GM23338 (cell line): ENCODE results near the gene SH3RF2. TPM values are rescaled to one million over a fixed set of nuclear protein-coding genes. Genes with fewer than 3 reads are reported as not detected.

ENCODE experiments used
- ATAC-seq: fragments of 200-7000 bp; cut with Tn5 transposase; 3 replicates; pipeline ENCODE4 v1.9.1; 2020
- DNase-seq: peaks from one replicate; pipeline ENCODE4 v3.0.0-alpha.2; 2015; ENCODE audit warnings: low spot score
- H2AFZ ChIP-seq: fragments of 200-600 bp; sonication (generic); 2 replicates; pipeline ENCODE4 v1.8.0; 2016; ENCODE audit warnings: antibody characterized with exemption, mild to moderate bottlenecking, moderate library complexity
- H3F3A ChIP-seq: fragments of 200-600 bp; sonication (generic); replicated peaks from 2 replicates; pipeline ENCODE4 v1.8.0; 2017; ENCODE audit warnings: antibody characterized with exemption, mixed run types, low read depth
- H3K27ac ChIP-seq: fragments of 200-600 bp; sonication (generic); 2 replicates; pipeline ENCODE4 v1.6.1; 2016; ENCODE audit warnings: low read depth
- H3K27me3 ChIP-seq: fragments of 200-600 bp; sonication (generic); 2 replicates; pipeline ENCODE4 v1.8.0; 2016; ENCODE audit warnings: mild to moderate bottlenecking, mixed run types, moderate library complexity; ENCODE audit not compliant: insufficient read depth
- H3K36me3 ChIP-seq: fragments of 200-600 bp; sonication (generic); 2 replicates; pipeline ENCODE4 v1.8.0; 2016; ENCODE audit warnings: mild to moderate bottlenecking; ENCODE audit not compliant: insufficient read depth
- H3K4me1 ChIP-seq: fragments of 200-600 bp; sonication (generic); 2 replicates; pipeline ENCODE4 v1.8.0; 2016; ENCODE audit warnings: mild to moderate bottlenecking, moderate library complexity; ENCODE audit not compliant: insufficient read depth
- H3K4me2 ChIP-seq: fragments of 200-600 bp; sonication (generic); 2 replicates; pipeline ENCODE4 v1.7.1; 2017; ENCODE audit warnings: mixed run types
- H3K4me3 ChIP-seq: fragments of 200-600 bp; sonication (generic); 2 replicates; pipeline ENCODE4 v1.6.1; 2016; ENCODE audit warnings: mixed run types
- H3K79me2 ChIP-seq: fragments of 200-600 bp; sonication (generic); replicated peaks from 2 replicates; pipeline ENCODE4 v1.8.0; 2017; ENCODE audit warnings: mild to moderate bottlenecking; ENCODE audit not compliant: insufficient read depth
- H3K9me2 ChIP-seq: fragments of 200-600 bp; sonication (generic); 2 replicates; pipeline ENCODE4 v1.8.0; 2017; ENCODE audit not compliant: insufficient read depth
- H4K20me1 ChIP-seq: fragments of 200-600 bp; sonication (generic); replicated peaks from 2 replicates; pipeline ENCODE4 v1.8.0; 2017; ENCODE audit warnings: mild to moderate bottlenecking; ENCODE audit not compliant: insufficient read depth
- H3K27ac Mint-ChIP-seq: 2 replicates; pipeline ENCODE4 v1.8.0; 2020; ENCODE audit warnings: inconsistent platforms, mild to moderate bottlenecking, moderate library complexity, mixed read lengths
- H3K27me3 Mint-ChIP-seq: 3 replicates; pipeline ENCODE4 v1.8.0; 2022; ENCODE audit warnings: low read depth, mild to moderate bottlenecking, moderate library complexity, mixed read lengths, inconsistent platforms; ENCODE audit not compliant: insufficient read depth, poor library complexity
- H3K36me3 Mint-ChIP-seq: 3 replicates; pipeline ENCODE4 v1.8.0; 2021; ENCODE audit warnings: low read depth, mild to moderate bottlenecking, inconsistent platforms, moderate library complexity, mixed read lengths
- H3K4me1 Mint-ChIP-seq: 3 replicates; pipeline ENCODE4 v1.8.0; 2020; ENCODE audit warnings: mild to moderate bottlenecking, inconsistent platforms, mixed read lengths
- H3K4me3 Mint-ChIP-seq: 3 replicates; pipeline ENCODE4 v1.8.0; 2021; ENCODE audit warnings: moderate library complexity, mild to moderate bottlenecking, inconsistent platforms, mixed read lengths
- H3K9me3 Mint-ChIP-seq: 3 replicates; pipeline ENCODE4 v1.8.0; 2020; ENCODE audit warnings: moderate library complexity, mild to moderate bottlenecking, inconsistent platforms, mixed read lengths
- CREB1 ChIP-seq: fragments of 250-450 bp; sonication (Bioruptor Pico); IDR thresholded peaks from 2 replicates; pipeline ENCODE4 v1.5.0; 2020; ENCODE audit warnings: low read depth, mild to moderate bottlenecking, moderate library complexity
- CTCF ChIP-seq, 2 experiments: fragments of 200-600 bp in 1 of 2; sonication (generic) in 1 of 2; conservative IDR thresholded peaks; 2 replicates each; pipeline versions ENCODE4 v1.5.1 to v1.6.1; 2016 to 2017; ENCODE audit warnings: antibody characterized with exemption in 2 of 2, low read depth in 2 of 2, mild to moderate bottlenecking in 2 of 2, moderate library complexity in 1 of 2
- POLR2AphosphoS5 ChIP-seq: IDR thresholded peaks from 2 replicates; pipeline ENCODE4 v1.6.1; 2016; ENCODE audit warnings: antibody characterized with exemption, low read depth
- ZNF114 ChIP-seq: fragments of 250-450 bp; sonication (Bioruptor Pico); IDR thresholded peaks from 2 replicates; pipeline ENCODE4 v1.5.0; 2020; ENCODE audit warnings: mild to moderate bottlenecking, moderate library complexity
- polyA plus RNA-seq: library from polyadenylated mRNA; unstranded; fragments of >200 nt; fragmentation: Nextera tagmentation; extraction: Ambion mirVana; gene quantifications from 2 replicates; pipeline ENCODE4 v1.2.1, GENCODE V29; 2016
- total RNA-seq: library from RNA; depleted of rRNA; stranded (reverse); fragments of >200 nt; shearing (Covaris generic); gene quantifications from 2 replicates; pipeline ENCODE4 v1.2.3, GENCODE V29; 2014
- TF ChIP-seq, protein P1 (sequence below): fragments of 250-450 bp; sonication (Bioruptor Pico); IDR thresholded peaks from 2 replicates; pipeline ENCODE4 v1.5.0; 2020; ENCODE audit warnings: mild to moderate bottlenecking, moderate library complexity

The SH3RF2 gene
- total and polyA plus RNA-seq, 2 experiments from 2014 or later, result 1.7 to 2.4 TPM

DNA sequence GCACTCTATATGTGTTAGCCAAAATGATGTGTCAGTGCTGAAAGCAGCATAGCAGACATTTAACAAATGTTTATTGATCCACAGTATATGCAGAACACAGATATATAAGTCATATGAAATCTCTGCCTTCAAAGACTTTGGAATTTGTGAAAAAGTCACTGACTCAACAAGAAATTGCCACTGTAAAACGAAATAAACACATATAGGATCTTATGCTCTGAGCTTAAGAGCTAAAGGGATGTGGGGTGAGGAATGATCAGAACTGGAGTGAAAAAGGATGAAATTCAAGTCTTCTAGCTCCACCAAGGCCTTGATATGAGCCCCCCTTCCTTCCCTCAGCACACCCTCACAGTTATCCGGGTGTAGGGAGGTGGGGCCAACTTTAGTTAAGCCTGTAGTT is 119.1 kb downstream of the SH3RF2 start (continued):
- TF ChIP-seq CTCF (conservative IDR thresholded peaks at IDR 0.05; ENCODE audit: low read depth in 2 of 2) (no peak), CREB1 (CRISPR knock-in tag) (no peak)
- TF ChIP-seq, protein P1, sequence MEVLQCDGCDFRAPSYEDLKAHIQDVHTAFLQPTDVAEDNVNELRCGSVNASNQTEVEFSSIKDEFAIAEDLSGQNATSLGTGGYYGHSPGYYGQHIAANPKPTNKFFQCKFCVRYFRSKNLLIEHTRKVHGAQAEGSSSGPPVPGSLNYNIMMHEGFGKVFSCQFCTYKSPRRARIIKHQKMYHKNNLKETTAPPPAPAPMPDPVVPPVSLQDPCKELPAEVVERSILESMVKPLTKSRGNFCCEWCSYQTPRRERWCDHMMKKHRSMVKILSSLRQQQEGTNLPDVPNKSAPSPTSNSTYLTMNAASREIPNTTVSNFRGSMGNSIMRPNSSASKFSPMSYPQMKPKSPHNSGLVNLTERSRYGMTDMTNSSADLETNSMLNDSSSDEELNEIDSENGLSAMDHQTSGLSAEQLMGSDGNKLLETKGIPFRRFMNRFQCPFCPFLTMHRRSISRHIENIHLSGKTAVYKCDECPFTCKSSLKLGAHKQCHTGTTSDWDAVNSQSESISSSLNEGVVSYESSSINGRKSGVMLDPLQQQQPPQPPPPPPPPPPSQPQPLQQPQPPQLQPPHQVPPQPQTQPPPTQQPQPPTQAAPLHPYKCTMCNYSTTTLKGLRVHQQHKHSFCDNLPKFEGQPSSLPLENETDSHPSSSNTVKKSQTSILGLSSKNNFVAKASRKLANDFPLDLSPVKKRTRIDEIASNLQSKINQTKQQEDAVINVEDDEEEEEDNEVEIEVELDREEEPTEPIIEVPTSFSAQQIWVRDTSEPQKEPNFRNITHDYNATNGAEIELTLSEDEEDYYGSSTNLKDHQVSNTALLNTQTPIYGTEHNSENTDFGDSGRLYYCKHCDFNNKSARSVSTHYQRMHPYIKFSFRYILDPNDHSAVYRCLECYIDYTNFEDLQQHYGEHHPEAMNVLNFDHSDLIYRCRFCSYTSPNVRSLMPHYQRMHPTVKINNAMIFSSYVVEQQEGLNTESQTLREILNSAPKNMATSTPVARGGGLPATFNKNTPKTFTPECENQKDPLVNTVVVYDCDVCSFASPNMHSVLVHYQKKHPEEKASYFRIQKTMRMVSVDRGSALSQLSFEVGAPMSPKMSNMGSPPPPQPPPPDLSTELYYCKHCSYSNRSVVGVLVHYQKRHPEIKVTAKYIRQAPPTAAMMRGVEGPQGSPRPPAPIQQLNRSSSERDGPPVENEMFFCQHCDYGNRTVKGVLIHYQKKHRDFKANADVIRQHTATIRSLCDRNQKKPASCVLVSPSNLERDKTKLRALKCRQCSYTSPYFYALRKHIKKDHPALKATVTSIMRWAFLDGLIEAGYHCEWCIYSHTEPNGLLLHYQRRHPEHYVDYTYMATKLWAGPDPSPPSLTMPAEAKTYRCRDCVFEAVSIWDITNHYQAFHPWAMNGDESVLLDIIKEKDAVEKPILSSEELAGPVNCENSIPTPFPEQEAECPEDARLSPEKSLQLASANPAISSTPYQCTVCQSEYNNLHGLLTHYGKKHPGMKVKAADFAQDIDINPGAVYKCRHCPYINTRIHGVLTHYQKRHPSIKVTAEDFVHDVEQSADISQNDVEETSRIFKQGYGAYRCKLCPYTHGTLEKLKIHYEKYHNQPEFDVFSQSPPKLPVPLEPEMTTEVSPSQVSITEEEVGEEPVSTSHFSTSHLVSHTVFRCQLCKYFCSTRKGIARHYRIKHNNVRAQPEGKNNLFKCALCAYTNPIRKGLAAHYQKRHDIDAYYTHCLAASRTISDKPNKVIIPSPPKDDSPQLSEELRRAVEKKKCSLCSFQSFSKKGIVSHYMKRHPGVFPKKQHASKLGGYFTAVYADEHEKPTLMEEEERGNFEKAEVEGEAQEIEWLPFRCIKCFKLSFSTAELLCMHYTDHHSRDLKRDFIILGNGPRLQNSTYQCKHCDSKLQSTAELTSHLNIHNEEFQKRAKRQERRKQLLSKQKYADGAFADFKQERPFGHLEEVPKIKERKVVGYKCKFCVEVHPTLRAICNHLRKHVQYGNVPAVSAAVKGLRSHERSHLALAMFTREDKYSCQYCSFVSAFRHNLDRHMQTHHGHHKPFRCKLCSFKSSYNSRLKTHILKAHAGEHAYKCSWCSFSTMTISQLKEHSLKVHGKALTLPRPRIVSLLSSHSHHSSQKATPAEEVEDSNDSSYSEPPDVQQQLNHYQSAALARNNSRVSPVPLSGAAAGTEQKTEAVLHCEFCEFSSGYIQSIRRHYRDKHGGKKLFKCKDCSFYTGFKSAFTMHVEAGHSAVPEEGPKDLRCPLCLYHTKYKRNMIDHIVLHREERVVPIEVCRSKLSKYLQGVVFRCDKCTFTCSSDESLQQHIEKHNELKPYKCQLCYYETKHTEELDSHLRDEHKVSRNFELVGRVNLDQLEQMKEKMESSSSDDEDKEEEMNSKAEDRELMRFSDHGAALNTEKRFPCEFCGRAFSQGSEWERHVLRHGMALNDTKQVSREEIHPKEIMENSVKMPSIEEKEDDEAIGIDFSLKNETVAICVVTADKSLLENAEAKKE, result no peak

DNA sequence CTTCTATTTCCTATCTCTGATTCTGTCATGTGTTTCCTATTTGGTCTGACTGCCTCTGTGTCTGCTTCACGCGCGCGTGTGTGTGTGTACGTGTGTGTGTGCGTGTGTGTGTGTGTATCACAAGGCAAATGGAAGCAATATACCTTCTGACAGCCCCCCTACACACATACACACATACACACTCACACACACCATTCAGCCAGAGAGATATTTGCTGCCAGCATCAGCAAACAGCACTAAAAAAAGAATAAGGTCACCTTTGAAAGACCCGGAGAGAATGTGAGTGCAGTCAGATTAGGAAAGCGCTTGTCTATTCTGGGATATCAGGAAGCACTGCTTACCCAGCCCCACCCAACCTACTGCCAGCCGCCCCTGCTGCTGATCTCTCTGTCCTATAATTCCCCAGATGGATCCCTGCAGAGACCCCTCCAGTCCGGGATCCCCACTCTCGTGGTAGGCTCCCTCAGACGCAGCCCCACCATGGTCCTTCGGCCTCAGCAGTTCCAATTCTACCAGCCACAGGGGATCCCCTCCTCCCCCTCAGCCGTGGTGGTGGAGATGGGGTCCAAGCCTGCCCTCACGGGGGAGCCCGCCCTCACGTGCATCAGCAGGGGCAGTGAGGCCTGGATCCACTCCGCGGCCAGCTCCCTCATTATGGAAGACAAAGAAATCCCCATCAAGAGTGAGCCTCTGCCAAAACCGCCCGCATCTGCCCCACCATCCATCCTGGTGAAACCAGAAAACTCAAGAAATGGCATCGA is 123.3 kb downstream of the SH3RF2 start:
- Histone ChIP-seq H3F3A (no peaks in the 10 kb centered on the region), H3K9me2 (no peaks in the 10 kb centered on the region), H3K79me2 (no peaks in the 10 kb centered on the region), H3K4me1 (no peaks in the 10 kb centered on the region), H2AFZ (peak overlapping the region; percentile 47; the same call in 1 of the 2 replicates), H3K27me3 (no peaks in the 10 kb centered on the region), H3K4me2 (no peak overlapping the region), H4K20me1 (no peaks in the 10 kb centered on the region), H3K36me3 (no peaks in the 10 kb centered on the region), H3K4me3 (no peak overlapping the region), H3K27ac (no peak overlapping the region)
- Mint-ChIP-seq H3K9me3 (no peaks in the 10 kb centered on the region), H3K27ac (no peak overlapping the region), H3K36me3 (no peaks in the 10 kb centered on the region), H3K27me3 (peaks cover 2% of the 10 kb centered on the region), H3K4me3 (no peak overlapping the region), H3K4me1 (peaks cover 8% of the 10 kb centered on the region; the same call in 2 of the 3 replicates)
- DNase-seq (no peak), ATAC-seq (no peak)
- no peak for TF ChIP-seq POLR2AphosphoS5
- TF ChIP-seq, protein P1, result no peak
- TF ChIP-seq ZNF114 (CRISPR knock-in tag), result no peak
